GM12873 (cell line): ENCODE results near the gene RIMBP2.

Source experiments
- TF ChIP-seq, protein P1 (sequence below): IDR thresholded peaks from 2 replicates; pipeline ENCODE4 v1.5.1; 2012; ENCODE audit warnings: low read depth, mild to moderate bottlenecking, moderate library complexity, low read length, control low read depth; ENCODE audit not compliant: insufficient read depth; ENCODE audit errors: missing control alignments

The RIMBP2 gene

DNA sequence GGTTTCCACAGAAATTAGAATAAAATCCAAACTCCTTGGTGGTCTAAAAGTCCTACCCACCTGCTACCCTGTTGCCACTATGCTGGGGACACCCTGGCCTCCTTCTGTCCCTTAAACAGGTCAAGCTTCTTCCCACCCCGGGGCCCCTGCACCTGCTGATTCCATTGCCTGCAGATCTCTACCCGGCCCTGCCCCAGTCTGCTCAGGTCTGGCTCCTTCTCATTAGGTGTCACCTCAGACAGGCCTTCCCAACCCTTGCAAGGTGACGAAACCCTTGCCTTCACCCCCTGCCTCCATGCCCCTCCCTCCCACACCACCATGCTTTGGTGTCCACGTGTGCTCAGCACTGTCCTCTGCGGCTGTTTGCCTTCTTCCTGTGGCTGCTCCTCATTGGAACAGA is 207.8 kb downstream of the RIMBP2 start:
- TF ChIP-seq, protein P1, sequence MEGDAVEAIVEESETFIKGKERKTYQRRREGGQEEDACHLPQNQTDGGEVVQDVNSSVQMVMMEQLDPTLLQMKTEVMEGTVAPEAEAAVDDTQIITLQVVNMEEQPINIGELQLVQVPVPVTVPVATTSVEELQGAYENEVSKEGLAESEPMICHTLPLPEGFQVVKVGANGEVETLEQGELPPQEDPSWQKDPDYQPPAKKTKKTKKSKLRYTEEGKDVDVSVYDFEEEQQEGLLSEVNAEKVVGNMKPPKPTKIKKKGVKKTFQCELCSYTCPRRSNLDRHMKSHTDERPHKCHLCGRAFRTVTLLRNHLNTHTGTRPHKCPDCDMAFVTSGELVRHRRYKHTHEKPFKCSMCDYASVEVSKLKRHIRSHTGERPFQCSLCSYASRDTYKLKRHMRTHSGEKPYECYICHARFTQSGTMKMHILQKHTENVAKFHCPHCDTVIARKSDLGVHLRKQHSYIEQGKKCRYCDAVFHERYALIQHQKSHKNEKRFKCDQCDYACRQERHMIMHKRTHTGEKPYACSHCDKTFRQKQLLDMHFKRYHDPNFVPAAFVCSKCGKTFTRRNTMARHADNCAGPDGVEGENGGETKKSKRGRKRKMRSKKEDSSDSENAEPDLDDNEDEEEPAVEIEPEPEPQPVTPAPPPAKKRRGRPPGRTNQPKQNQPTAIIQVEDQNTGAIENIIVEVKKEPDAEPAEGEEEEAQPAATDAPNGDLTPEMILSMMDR: no peak

DNA sequence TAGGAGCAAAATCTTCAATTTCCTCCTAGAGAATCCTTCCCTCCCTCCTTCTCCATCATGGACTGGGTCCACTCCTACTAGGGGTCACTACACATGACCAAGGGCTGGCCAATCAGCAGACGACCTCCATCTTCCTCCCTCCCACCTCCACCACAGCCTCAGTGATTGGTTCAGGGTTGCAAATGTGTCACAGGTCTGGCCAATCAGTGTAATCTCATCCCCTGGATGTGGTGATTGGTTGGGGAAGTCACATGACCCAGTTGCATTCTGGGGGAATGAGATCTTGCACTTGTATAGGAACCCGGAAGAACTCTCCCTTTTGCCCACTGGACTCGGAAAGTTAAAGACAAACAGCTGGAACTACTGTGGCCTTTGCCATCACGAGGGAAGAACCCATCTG is 209.3 kb downstream of the RIMBP2 start:
- TF ChIP-seq, protein P1: no peak

DNA sequence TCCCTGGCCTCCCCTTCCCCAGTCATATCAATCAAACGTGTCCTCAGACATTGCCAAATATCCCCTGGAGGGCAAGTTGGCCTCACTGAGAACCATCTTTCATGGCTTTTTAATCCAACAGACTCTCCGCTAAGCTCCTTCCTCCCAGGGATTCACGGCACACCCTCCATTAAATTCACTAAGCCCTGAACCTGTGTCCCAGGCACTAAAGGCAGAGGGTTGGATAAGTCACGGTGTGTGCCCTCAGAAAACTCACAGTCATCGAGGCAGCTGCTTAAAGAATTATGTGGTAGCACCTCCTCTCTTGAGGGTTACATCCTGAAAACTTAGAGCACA is 211.3 kb downstream of the RIMBP2 start:
- TF ChIP-seq, protein P1: no peak

DNA sequence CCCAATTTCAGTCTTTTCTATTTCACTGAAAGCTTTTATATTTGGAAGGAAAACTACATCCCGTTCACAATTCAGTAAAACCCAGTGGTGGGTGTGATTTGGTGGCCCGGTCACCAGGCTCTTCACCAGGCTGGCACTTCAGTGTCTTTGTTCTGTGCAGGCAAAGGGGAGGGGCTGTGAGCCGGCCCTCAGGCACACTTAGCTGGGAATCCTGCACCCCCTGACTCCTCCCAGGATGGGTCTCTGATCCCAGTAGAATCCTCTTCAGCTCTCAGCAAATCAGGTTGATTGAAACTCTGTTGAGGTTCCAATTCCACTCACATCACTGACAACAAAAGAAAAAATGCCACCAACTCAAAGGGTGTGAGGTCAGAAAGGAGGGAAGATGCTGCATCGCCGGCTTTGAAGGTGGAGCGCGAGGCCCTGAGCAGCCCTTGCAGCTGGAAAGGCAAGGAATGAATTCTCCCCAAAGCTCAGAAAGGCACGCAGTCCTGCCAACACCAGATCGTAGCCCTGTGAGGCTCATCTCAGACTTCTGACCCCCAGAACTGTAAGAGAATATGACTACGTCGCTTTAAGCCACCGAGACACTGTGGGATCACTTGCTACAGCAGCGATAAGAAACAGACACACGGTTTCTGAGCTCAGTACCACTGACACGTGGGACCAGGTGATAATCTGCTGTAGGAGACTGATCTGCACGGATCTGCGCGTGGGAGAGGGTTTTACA is 211.8 kb downstream of the RIMBP2 start:
- TF ChIP-seq, protein P1: no peak

DNA sequence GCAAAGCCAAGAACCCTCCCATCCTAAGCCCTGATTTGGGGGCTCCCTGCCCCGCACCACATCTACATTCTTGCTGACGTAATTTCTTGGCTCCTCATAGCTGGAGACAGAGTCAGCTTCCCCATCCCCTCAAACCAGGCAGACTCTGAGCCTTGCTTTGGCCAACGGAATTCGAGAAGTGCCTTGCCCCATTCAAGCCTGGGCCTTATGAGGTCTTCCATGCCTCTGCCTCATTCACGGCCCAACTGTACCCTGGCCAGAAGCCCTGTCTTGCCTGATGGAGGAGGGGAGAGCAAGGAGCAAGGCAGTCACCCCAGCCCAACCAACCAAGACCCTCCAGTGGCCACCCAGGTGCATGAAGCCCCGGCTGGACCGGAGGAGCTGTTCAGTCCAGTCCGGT is 214.3 kb downstream of the RIMBP2 start:
- TF ChIP-seq, protein P1: no peak

DNA sequence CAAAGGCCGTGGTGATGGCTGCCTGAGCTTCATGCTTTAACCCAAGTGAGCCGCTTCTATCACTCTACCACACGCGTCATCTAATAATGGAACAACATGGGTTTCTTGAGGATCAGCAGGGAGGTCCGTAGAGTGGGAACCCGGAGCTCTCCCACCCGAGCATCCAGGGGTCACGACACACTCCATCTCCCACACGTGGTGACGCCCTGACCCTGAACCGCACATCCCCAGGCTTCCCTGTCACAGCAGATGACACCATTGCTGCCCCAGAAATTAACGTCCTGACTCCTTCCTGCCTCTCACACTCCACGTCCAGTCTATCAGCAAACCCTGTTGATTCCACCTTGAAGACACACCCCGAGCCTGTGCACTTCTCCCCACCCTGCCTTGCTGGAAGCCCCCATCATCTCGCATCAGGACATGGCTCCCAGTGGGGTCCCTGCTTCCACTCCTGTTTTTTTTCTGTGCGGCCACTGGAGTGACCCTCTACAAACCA is 215.2 kb downstream of the RIMBP2 start:
- TF ChIP-seq, protein P1: no peak

DNA sequence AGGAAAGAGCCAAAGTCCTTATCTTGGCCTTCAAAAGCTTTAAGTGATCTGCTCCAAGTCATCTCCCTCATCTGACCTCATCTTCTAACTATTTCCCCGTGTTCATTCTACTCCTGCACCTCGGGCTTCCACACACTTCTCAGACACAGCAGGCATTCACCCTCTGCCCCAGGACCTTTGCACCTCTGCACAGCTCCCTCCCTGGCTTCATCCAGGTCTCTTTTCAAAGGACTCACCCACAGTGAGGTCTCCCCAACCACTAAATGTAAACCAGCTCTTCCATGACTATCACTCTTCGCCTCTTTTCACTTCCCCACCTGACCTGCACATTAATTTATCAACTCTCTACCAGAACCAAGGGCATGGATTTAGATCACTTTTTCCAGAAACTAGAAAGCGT is 216.6 kb downstream of the RIMBP2 start:
- TF ChIP-seq, protein P1: no peak
